OCI-LY1 (cell line): Measurements from ENCODE around the gene VPS35L.

Experiments
- H2AFZ ChIP-seq: fragments of 200-600 bp; sonication (generic), shearing (Covaris generic); 2 replicates; pipeline ENCODE4 v1.6.0; 2014; ENCODE audit warnings: antibody characterized with exemption, mild to moderate bottlenecking, low read length
- H3F3A ChIP-seq: fragments of 200-600 bp; sonication (generic), shearing (Covaris generic); 2 replicates; pipeline ENCODE4 v1.6.0; 2014; ENCODE audit warnings: mild to moderate bottlenecking, antibody characterized with exemption, low read length, moderate library complexity; ENCODE audit not compliant: insufficient read depth
- H3K27ac ChIP-seq: fragments of 200-600 bp; sonication (generic); 2 replicates; pipeline ENCODE4 v1.5.1; 2014; ENCODE audit warnings: low read length, mixed run types, mild to moderate bottlenecking, low read depth; ENCODE audit not compliant: poor library complexity, severe bottlenecking
- H3K27me3 ChIP-seq: fragments of 200-600 bp; sonication (generic); 2 replicates; pipeline ENCODE4 v1.6.0; 2014; ENCODE audit warnings: antibody characterized with exemption, mild to moderate bottlenecking, low read length, moderate library complexity; ENCODE audit not compliant: insufficient read depth
- H3K36me3 ChIP-seq: fragments of 200-600 bp; sonication (generic); 2 replicates; pipeline ENCODE4 v1.6.1; 2014; ENCODE audit warnings: mild to moderate bottlenecking, antibody characterized with exemption, low read length, moderate library complexity, mixed read lengths; ENCODE audit not compliant: insufficient read depth
- H3K4me1 ChIP-seq: fragments of 200-600 bp; sonication (generic); 2 replicates; pipeline ENCODE4 v1.5.1; 2014; ENCODE audit warnings: mild to moderate bottlenecking, low read length, moderate library complexity; ENCODE audit not compliant: insufficient read depth, severe bottlenecking
- H3K4me2 ChIP-seq: fragments of 200-600 bp; sonication (generic), shearing (Covaris generic); 2 replicates; pipeline ENCODE4 v1.6.1; 2014; ENCODE audit warnings: low read length
- H3K4me3 ChIP-seq: fragments of 200-600 bp; sonication (generic); 2 replicates; pipeline ENCODE4 v1.5.1; 2014; ENCODE audit warnings: low read length, low read depth, mild to moderate bottlenecking, mixed read lengths; ENCODE audit not compliant: poor library complexity, severe bottlenecking
- H3K79me2 ChIP-seq: fragments of 200-600 bp; shearing (Covaris generic); 2 replicates; pipeline ENCODE4 v1.6.1; 2016; ENCODE audit warnings: mixed run types, low read length, mixed read lengths; ENCODE audit not compliant: insufficient read depth
- H3K9ac ChIP-seq: fragments of 200-600 bp; sonication (generic), shearing (Covaris generic); 2 replicates; pipeline ENCODE4 v1.6.1; 2014; ENCODE audit warnings: mild to moderate bottlenecking, low read length, mixed read lengths
- H3K9me2 ChIP-seq: fragments of 200-600 bp; sonication (generic), shearing (Covaris generic); 2 replicates; pipeline ENCODE4 v1.6.1; 2014; ENCODE audit warnings: low read depth, mild to moderate bottlenecking, low read length, mixed read lengths
- H3K9me3 ChIP-seq: fragments of 200-600 bp; shearing (Covaris generic); 2 replicates; pipeline ENCODE4 v1.6.1; 2014; ENCODE audit warnings: low read length, mixed read lengths
- H4K20me1 ChIP-seq: fragments of 200-600 bp; sonication (generic), shearing (Covaris generic); 2 replicates; pipeline ENCODE4 v1.6.0; 2016; ENCODE audit warnings: mild to moderate bottlenecking, low read length; ENCODE audit not compliant: insufficient read depth
- EZH2 ChIP-seq: fragments of 200-600 bp; sonication (generic), shearing (Covaris generic); IDR thresholded peaks from 2 replicates; pipeline ENCODE4 v1.8.0; 2017; ENCODE audit warnings: borderline replicate concordance, mixed run types, mild to moderate bottlenecking, antibody characterized with exemption, low read length, moderate library complexity, mixed read lengths
- TF ChIP-seq, protein P1 (sequence below): fragments of 200-600 bp; sonication (generic), shearing (Covaris generic); IDR thresholded peaks from 2 replicates; pipeline ENCODE4 v1.5.1; 2017; ENCODE audit warnings: mild to moderate bottlenecking, antibody characterized with exemption, low read length, moderate library complexity, mixed read lengths

The VPS35L gene

GRCh38 chr16:19521471-19522396, 33.8 kb upstream of the VPS35L start, which contains the start of gene GDE1:
TSS of gene GDE1 (minus strand) at chr16:19522098. CDS start at chr16:19521964, 134 bp downstream.
- Histone ChIP-seq H3F3A (0 out of 2 replicates have a peak, but pooled peaks cover 4% of the 10 kb centered on the region), H3K27me3 (no peaks in the 10 kb centered on the region), H3K36me3 (peaks cover 10% of the 10 kb centered on the region; the same call in 1 of the 2 replicates), H3K4me3 (peak within 1 kb of the TSS; percentile 86), H3K4me1 (peaks cover 57% of the 10 kb centered on the region), H3K9me3 (no peaks in the 10 kb centered on the region), H3K9ac (peak within 1 kb of the TSS; percentile 80), H3K27ac (peak within 1 kb of the TSS; percentile 69), H4K20me1 (no peaks in the 10 kb centered on the region), H2AFZ (peak within 1 kb of the TSS; percentile 29; the same call in 1 of the 2 replicates), H3K4me2 (peak within 1 kb of the TSS; percentile 91), H3K9me2 (no peaks in the 10 kb centered on the region), H3K79me2 (peaks cover 40% of the 10 kb centered on the region)
- no peak for TF ChIP-seq EZH2
- TF ChIP-seq, protein P1, sequence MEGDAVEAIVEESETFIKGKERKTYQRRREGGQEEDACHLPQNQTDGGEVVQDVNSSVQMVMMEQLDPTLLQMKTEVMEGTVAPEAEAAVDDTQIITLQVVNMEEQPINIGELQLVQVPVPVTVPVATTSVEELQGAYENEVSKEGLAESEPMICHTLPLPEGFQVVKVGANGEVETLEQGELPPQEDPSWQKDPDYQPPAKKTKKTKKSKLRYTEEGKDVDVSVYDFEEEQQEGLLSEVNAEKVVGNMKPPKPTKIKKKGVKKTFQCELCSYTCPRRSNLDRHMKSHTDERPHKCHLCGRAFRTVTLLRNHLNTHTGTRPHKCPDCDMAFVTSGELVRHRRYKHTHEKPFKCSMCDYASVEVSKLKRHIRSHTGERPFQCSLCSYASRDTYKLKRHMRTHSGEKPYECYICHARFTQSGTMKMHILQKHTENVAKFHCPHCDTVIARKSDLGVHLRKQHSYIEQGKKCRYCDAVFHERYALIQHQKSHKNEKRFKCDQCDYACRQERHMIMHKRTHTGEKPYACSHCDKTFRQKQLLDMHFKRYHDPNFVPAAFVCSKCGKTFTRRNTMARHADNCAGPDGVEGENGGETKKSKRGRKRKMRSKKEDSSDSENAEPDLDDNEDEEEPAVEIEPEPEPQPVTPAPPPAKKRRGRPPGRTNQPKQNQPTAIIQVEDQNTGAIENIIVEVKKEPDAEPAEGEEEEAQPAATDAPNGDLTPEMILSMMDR: peak; percentile 43

GRCh38 chr16:19522397-19522732, 33.1 kb upstream of the VPS35L start:
- Histone ChIP-seq H3K9me2 (no peaks in the 10 kb centered on the region), H3K79me2 (peaks cover 44% of the 10 kb centered on the region), H3F3A (0 out of 2 replicates have a peak, but pooled peaks cover 4% of the 10 kb centered on the region), H2AFZ (peak overlapping the region; percentile 29; the same call in 1 of the 2 replicates), H3K4me3 (peak overlapping the region; percentile 86), H3K9me3 (no peaks in the 10 kb centered on the region), H4K20me1 (no peaks in the 10 kb centered on the region), H3K4me2 (peak overlapping the region; percentile 91), H3K36me3 (peaks cover 3% of the 10 kb centered on the region; the same call in 1 of the 2 replicates), H3K27ac (peak overlapping the region; percentile 69), H3K27me3 (no peaks in the 10 kb centered on the region), H3K9ac (peak overlapping the region; percentile 20; the same call in 1 of the 2 replicates), H3K4me1 (peaks cover 57% of the 10 kb centered on the region)
- no peak for TF ChIP-seq EZH2
- TF ChIP-seq, protein P1: no peak

- Histone ChIP-seq H3K4me2 (peak overlapping the region; percentile 91; the same call in 1 of the 2 replicates), H4K20me1 (no peaks in the 10 kb centered on the region)
Measured at GRCh38 chr16:19522760-19523159, 32.7 kb upstream of the VPS35L start.

More at GRCh38 chr16:19522760-19523159, 32.7 kb upstream of the VPS35L start:
- H3K9me3 ChIP-seq: no peaks in the 10 kb centered on the region
- H3K4me3 ChIP-seq: peak overlapping the region; percentile 86
- peaks cover 44% of the 10 kb centered on the region for H3K79me2 ChIP-seq
- peaks cover 2% of the 10 kb centered on the region; the same call in 1 of the 2 replicates for H3K36me3 ChIP-seq
- 0 out of 2 replicates have a peak, but pooled peaks cover 4% of the 10 kb centered on the region for H3F3A ChIP-seq
- no peak for TF ChIP-seq EZH2
- TF ChIP-seq, protein P1: no peak
- no peaks in the 10 kb centered on the region for H3K27me3 ChIP-seq
- H3K27ac ChIP-seq: peak overlapping the region; percentile 69
- H2AFZ ChIP-seq: no peak overlapping the region
- H3K9ac ChIP-seq: no peak overlapping the region; the same call in 1 of the 2 replicates
- H3K4me1 ChIP-seq: peaks cover 57% of the 10 kb centered on the region
- no peaks in the 10 kb centered on the region for H3K9me2 ChIP-seq
